ENCODE data around the gene IZUMO1. TPM values are rescaled to one million over a fixed set of nuclear protein-coding genes. Genes with fewer than 3 reads are reported as not detected.

IZUMO1 gene
- total RNA-seq, 3 donors from 2014 or later = 0.29 TPM; not detected in 2

GRCh38 chr19:48714759-48715675 is 31.7 kb downstream of the IZUMO1 start:
- peaks cover 0 to 2% of the 10 kb centered on the region in 2 donors for H3K9me3 ChIP-seq
- intact Hi-C loops (cut with DNase I; ENCODE audit: low total_unique reads) = no loop called here
- TF ChIP-seq POLR2AphosphoS5 (IDR thresholded peaks at IDR 0.05) (no peak), POLR2A (IDR thresholded peaks at IDR 0.05) (no peak), CTCF (IDR thresholded peaks at IDR 0.05) (no peak)
- H3K27ac ChIP-seq = peak overlapping the region; percentile 87 to 93
- H3K36me3 ChIP-seq = no peaks in the 10 kb centered on the region
- DNase-seq (ENCODE audit: low spot score in 2 of 2) = no peak
- peak overlapping the region; percentile 49 to 82 (median 62) for H3K4me3 ChIP-seq
- peaks cover 9 to 15% of the 10 kb centered on the region in 2 donors for H3K4me1 ChIP-seq
- H3K27me3 ChIP-seq = no peaks in the 10 kb centered on the region

GRCh38 chr19:48713864-48714755 is 32.6 kb downstream of the IZUMO1 start:
- peaks cover 9 to 15% of the 10 kb centered on the region in 2 donors for H3K4me1 ChIP-seq
- TF ChIP-seq POLR2A (IDR thresholded peaks at IDR 0.05) = no peak
- no peak for TF ChIP-seq CTCF (IDR thresholded peaks at IDR 0.05)
- no peak for TF ChIP-seq POLR2AphosphoS5 (IDR thresholded peaks at IDR 0.05)
- no peaks in the 10 kb centered on the region for H3K36me3 ChIP-seq
- peaks cover 0 to 2% of the 10 kb centered on the region in 2 donors for H3K9me3 ChIP-seq
- no peaks in the 10 kb centered on the region for H3K27me3 ChIP-seq
- intact Hi-C loops (cut with DNase I; ENCODE audit: low total_unique reads) = no loop called here
- H3K4me3 ChIP-seq = peak overlapping the region; percentile 49 to 82 (median 62)
- DNase-seq (ENCODE audit: low spot score in 2 of 2) = peak; percentile 99
- peak overlapping the region; percentile 87 to 93 for H3K27ac ChIP-seq

- peak overlapping the region; percentile 60 to 87 for H3K27ac ChIP-seq
- intact Hi-C loops (cut with DNase I; ENCODE audit: low total_unique reads) = no loop called here
- TF ChIP-seq POLR2A (IDR thresholded peaks at IDR 0.05) = no peak
- peak in 1 of 3 donors; percentile 17 for TF ChIP-seq CTCF (IDR thresholded peaks at IDR 0.05)
- H3K9me3 ChIP-seq = peaks cover 0 to 2% of the 10 kb centered on the region in 2 donors
- H3K4me1 ChIP-seq = peaks cover 9 to 15% of the 10 kb centered on the region in 2 donors
- H3K36me3 ChIP-seq = no peaks in the 10 kb centered on the region
- peak overlapping the region; percentile 49 to 82 (median 62) for H3K4me3 ChIP-seq
- no peak for DNase-seq (ENCODE audit: low spot score in 2 of 2)
- H3K27me3 ChIP-seq = no peaks in the 10 kb centered on the region
These were observed 33.5 kb downstream of the IZUMO1 start for GRCh38 chr19:48713041-48713863.

- intact Hi-C loops (cut with DNase I; ENCODE audit: low total_unique reads) = no loop called here
These were observed 35.5 kb downstream of the IZUMO1 start for GRCh38 chr19:48711106-48711662.

More at GRCh38 chr19:48711106-48711662, 35.5 kb downstream of the IZUMO1 start:
- no peak for TF ChIP-seq POLR2A (IDR thresholded peaks at IDR 0.05)
- no peak for TF ChIP-seq CTCF (IDR thresholded peaks at IDR 0.05)
- TF ChIP-seq POLR2AphosphoS5 (IDR thresholded peaks at IDR 0.05) = no peak
- peaks cover 5 to 6% of the 10 kb centered on the region in 2 donors for H3K4me1 ChIP-seq
- no peaks in the 10 kb centered on the region for H3K36me3 ChIP-seq
- DNase-seq (ENCODE audit: low spot score in 2 of 2) = no peak
- H3K27me3 ChIP-seq = no peaks in the 10 kb centered on the region
- peaks cover 0 to 2% of the 10 kb centered on the region in 2 donors for H3K9me3 ChIP-seq
- no peak overlapping the region for H3K27ac ChIP-seq
- no peak overlapping the region for H3K4me3 ChIP-seq

All from breast epithelium (tissue), 4 donors.